H1 (cell line): ENCODE measurements around the gene CTNNA3. TPM values are rescaled to one million over a fixed set of nuclear protein-coding genes. Genes with fewer than 3 reads are reported as not detected.

ENCODE experiments used
- BCL11A ChIP-seq, 2 experiments: IDR thresholded peaks; one replicate each; pipeline ENCODE4 v1.6.1; 2011; ENCODE audit warnings: low read depth in 2 of 2, low read length in 2 of 2, mild to moderate bottlenecking in 2 of 2
- BRCA1 ChIP-seq: IDR thresholded peaks from 2 replicates; pipeline ENCODE4 v1.6.1; 2012; ENCODE audit warnings: low read depth, low read length, improper control_type of control experiment
- CHD2 ChIP-seq: IDR thresholded peaks from 2 replicates; pipeline ENCODE4 v1.6.1; 2012; ENCODE audit warnings: low read length, improper control_type of control experiment
- HDAC2 ChIP-seq, 2 experiments: fragments of 300-600 bp in 1 of 2; sonication (generic) in 1 of 2; IDR thresholded peaks; 2 replicates each; pipeline ENCODE4 v1.6.1; 2011 to 2012; ENCODE audit warnings: low read depth in 2 of 2, low read length in 2 of 2, mild to moderate bottlenecking in 2 of 2, moderate library complexity in 2 of 2, borderline replicate concordance in 1 of 2, inconsistent platforms in 1 of 2
- SIRT6 ChIP-seq: IDR thresholded peaks from one replicate; pipeline ENCODE4 v1.7.1; 2012; ENCODE audit warnings: low read length, inconsistent platforms
- TBP ChIP-seq: IDR thresholded peaks from 2 replicates; pipeline ENCODE4 v1.6.1; 2011; ENCODE audit warnings: low read depth, low read length, improper control_type of control experiment
- YY1 ChIP-seq: IDR thresholded peaks from 2 replicates; pipeline ENCODE4 v1.6.1; 2011; ENCODE audit warnings: low read depth, mild to moderate bottlenecking, low read length
- ZNF274 ChIP-seq: IDR thresholded peaks from 2 replicates; pipeline ENCODE4 v1.7.0; 2012; ENCODE audit warnings: low read length, borderline replicate concordance; ENCODE audit errors: extremely low read depth
- polyA plus RNA-seq, 7 experiments: library from polyadenylated mRNA; depleted of rRNA in 3 of 7; stranded (reverse) in 5 of 7; unstranded in 2 of 7; fragments of >200 nt in 5 of 7; fragments of 200-250 nt in 2 of 7; gene quantifications; 1 replicate in 5 of 7; 2 replicates in 1 of 7; 4 replicates in 1 of 7; pipeline versions ENCODE4 v1.2.1 to v1.2.3, GENCODE V29; 2011 to 2013; ENCODE audit warnings: missing spikeins in 2 of 7, mixed read lengths in 2 of 7
- total RNA-seq: library from RNA; stranded (reverse); fragmentation: NEBNext Ultra II Directional; extraction: Animal tissue kit (Norgen Biotek cat#: 25700); gene quantifications from 2 replicates; pipeline ENCODE4 v1.2.1, GENCODE V29; 2021
- TF ChIP-seq, protein P1 (sequence below): fragments of 300-600 bp; sonication (generic); IDR thresholded peaks from 2 replicates; pipeline ENCODE4 v1.7.1; 2012; ENCODE audit warnings: low read length, moderate library complexity, mild to moderate bottlenecking, inconsistent platforms; ENCODE audit not compliant: insufficient replicate concordance

CTNNA3 gene
- total and polyA plus RNA-seq, 2 of the 8 experiments (the other 6 are each of a cell fraction or from before 2014, with no cell fraction given), result 1.3 to 1.5 TPM

DNA sequence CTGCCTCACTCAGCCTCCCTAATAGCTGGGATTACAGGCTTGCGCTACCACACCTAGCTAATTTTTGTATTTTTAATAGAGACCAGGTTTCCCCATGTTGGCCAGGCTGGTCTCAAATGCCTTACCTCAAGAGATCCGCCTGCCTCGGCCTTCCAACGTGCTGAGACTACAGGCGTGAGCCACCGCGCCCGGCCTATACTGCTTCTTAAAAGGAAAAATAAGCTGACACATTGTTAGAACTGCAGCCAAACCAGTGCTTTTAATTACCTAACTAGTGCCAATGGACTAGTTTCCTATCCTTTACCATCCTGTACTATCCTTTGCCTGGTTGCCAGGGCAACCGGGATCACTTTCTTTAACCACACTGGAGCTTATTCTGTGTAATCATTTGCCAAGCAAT is 662.1 kb downstream of the CTNNA3 start (continued):
- TF ChIP-seq, protein P1, sequence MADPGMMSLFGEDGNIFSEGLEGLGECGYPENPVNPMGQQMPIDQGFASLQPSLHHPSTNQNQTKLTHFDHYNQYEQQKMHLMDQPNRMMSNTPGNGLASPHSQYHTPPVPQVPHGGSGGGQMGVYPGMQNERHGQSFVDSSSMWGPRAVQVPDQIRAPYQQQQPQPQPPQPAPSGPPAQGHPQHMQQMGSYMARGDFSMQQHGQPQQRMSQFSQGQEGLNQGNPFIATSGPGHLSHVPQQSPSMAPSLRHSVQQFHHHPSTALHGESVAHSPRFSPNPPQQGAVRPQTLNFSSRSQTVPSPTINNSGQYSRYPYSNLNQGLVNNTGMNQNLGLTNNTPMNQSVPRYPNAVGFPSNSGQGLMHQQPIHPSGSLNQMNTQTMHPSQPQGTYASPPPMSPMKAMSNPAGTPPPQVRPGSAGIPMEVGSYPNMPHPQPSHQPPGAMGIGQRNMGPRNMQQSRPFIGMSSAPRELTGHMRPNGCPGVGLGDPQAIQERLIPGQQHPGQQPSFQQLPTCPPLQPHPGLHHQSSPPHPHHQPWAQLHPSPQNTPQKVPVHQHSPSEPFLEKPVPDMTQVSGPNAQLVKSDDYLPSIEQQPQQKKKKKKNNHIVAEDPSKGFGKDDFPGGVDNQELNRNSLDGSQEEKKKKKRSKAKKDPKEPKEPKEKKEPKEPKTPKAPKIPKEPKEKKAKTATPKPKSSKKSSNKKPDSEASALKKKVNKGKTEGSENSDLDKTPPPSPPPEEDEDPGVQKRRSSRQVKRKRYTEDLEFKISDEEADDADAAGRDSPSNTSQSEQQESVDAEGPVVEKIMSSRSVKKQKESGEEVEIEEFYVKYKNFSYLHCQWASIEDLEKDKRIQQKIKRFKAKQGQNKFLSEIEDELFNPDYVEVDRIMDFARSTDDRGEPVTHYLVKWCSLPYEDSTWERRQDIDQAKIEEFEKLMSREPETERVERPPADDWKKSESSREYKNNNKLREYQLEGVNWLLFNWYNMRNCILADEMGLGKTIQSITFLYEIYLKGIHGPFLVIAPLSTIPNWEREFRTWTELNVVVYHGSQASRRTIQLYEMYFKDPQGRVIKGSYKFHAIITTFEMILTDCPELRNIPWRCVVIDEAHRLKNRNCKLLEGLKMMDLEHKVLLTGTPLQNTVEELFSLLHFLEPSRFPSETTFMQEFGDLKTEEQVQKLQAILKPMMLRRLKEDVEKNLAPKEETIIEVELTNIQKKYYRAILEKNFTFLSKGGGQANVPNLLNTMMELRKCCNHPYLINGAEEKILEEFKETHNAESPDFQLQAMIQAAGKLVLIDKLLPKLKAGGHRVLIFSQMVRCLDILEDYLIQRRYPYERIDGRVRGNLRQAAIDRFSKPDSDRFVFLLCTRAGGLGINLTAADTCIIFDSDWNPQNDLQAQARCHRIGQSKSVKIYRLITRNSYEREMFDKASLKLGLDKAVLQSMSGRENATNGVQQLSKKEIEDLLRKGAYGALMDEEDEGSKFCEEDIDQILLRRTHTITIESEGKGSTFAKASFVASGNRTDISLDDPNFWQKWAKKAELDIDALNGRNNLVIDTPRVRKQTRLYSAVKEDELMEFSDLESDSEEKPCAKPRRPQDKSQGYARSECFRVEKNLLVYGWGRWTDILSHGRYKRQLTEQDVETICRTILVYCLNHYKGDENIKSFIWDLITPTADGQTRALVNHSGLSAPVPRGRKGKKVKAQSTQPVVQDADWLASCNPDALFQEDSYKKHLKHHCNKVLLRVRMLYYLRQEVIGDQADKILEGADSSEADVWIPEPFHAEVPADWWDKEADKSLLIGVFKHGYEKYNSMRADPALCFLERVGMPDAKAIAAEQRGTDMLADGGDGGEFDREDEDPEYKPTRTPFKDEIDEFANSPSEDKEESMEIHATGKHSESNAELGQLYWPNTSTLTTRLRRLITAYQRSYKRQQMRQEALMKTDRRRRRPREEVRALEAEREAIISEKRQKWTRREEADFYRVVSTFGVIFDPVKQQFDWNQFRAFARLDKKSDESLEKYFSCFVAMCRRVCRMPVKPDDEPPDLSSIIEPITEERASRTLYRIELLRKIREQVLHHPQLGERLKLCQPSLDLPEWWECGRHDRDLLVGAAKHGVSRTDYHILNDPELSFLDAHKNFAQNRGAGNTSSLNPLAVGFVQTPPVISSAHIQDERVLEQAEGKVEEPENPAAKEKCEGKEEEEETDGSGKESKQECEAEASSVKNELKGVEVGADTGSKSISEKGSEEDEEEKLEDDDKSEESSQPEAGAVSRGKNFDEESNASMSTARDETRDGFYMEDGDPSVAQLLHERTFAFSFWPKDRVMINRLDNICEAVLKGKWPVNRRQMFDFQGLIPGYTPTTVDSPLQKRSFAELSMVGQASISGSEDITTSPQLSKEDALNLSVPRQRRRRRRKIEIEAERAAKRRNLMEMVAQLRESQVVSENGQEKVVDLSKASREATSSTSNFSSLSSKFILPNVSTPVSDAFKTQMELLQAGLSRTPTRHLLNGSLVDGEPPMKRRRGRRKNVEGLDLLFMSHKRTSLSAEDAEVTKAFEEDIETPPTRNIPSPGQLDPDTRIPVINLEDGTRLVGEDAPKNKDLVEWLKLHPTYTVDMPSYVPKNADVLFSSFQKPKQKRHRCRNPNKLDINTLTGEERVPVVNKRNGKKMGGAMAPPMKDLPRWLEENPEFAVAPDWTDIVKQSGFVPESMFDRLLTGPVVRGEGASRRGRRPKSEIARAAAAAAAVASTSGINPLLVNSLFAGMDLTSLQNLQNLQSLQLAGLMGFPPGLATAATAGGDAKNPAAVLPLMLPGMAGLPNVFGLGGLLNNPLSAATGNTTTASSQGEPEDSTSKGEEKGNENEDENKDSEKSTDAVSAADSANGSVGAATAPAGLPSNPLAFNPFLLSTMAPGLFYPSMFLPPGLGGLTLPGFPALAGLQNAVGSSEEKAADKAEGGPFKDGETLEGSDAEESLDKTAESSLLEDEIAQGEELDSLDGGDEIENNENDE, result no peak
- no peak for TF ChIP-seq TBP
- no peak for TF ChIP-seq CHD2
- no peak for TF ChIP-seq YY1
- TF ChIP-seq HDAC2 (IDR thresholded peaks at IDR 0.05; ENCODE audit: borderline replicate concordance in 1 of 2, low read depth in 2 of 2, low read length in 2 of 2), result no peak
- no peak for TF ChIP-seq BCL11A (IDR thresholded peaks at IDR 0.05; ENCODE audit: low read depth in 2 of 2, low read length in 2 of 2)
- no peak for TF ChIP-seq SIRT6
- TF ChIP-seq ZNF274, result no peak
- no peak for TF ChIP-seq BRCA1
